ENCODE measurements around the gene SMCP. TPM values are rescaled to one million over a fixed set of nuclear protein-coding genes. Genes with fewer than 3 reads are reported as not detected.
A peak's percentile ranks its signal among the peaks of the same experiment; 100 is the strongest.

SMCP gene
- polyA plus RNA-seq, 2 of the 4 experiments (the other 2 are of a cell fraction), result not detected

DNA sequence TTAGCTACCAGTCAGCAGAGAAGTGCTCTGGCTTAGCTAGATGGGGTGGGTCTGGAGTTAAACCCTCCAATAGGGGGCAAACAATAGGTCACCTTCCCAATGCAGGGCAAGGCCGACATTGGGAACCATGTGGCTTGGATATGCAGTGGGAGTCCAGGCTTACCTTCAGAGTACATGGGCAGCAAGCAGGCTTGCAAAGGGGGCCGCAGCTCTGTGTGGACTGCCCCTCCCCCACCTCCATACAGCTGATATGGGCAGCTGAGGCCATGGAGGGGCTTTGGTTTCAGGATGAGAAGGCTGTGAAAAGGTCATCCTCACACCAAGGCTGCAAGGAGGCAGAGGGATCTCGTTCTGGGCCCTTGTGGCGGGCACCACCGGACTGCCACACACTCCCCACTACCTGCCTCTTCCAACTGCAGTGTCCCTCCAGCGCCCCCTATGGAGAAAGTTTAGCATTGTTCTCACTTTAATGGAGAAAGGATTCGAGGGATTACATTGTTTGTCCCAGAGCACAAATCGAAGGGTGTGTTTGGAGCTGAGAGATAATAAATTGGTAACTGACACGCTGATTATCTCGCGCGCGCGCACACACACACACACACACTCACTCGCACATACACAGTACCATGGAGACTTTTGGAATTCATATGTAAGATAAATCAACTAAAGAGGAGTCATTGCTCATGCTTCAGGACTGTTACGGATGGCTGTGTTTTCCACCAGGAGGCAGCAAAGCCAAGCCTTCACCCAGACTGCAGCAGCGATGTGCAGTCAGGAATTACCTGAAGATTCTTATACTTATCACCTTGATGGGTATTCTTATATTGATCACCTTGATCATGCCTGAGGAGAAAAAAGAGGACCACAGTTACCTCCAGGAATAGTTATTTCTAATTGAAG lies 7.0 kb upstream of the SMCP start:
- Histone ChIP-seq H3K4me3 (no peak overlapping the region), H3K27ac (no peak overlapping the region), H3K9me3 (no peaks in the 10 kb centered on the region), H3K4me2 (no peak overlapping the region), H3K4me1 (no peaks in the 10 kb centered on the region)
- ChIA-PET CTCF (interaction anchor here (0.7 to 5.2 kb wide), 44 partner anchors 8 to 391 kb away, joined by 3 to 66 read pairs (median 3); partner anchors contain the start of genes LCE2D and LCE6A), POLR2A (no interaction called here)
- TF ChIP-seq EHMT2 (IDR thresholded peaks at IDR 0.05; ENCODE audit: low read depth) (no peak), FOSL2 (IDR thresholded peaks at IDR 0.05) (no peak), FOSL2 (CRISPR knock-in tag; IDR thresholded peaks at IDR 0.05) (no peak), RAD21 (conservative IDR thresholded peaks at IDR 0.05 in 1 of 2, IDR thresholded peaks at IDR 0.05 in 1 of 2) (peak; percentile 54 to 59), SMC3 (IDR thresholded peaks at IDR 0.05) (peak; percentile 66; the same call in 2 of the 3 replicates), RCOR1 (IDR thresholded peaks at IDR 0.05; ENCODE audit: low read depth, low read length) (no peak)
- TF ChIP-seq, protein P1, sequence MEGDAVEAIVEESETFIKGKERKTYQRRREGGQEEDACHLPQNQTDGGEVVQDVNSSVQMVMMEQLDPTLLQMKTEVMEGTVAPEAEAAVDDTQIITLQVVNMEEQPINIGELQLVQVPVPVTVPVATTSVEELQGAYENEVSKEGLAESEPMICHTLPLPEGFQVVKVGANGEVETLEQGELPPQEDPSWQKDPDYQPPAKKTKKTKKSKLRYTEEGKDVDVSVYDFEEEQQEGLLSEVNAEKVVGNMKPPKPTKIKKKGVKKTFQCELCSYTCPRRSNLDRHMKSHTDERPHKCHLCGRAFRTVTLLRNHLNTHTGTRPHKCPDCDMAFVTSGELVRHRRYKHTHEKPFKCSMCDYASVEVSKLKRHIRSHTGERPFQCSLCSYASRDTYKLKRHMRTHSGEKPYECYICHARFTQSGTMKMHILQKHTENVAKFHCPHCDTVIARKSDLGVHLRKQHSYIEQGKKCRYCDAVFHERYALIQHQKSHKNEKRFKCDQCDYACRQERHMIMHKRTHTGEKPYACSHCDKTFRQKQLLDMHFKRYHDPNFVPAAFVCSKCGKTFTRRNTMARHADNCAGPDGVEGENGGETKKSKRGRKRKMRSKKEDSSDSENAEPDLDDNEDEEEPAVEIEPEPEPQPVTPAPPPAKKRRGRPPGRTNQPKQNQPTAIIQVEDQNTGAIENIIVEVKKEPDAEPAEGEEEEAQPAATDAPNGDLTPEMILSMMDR (IDR thresholded peaks at IDR 0.05), result peak; percentile 55
- TF ChIP-seq, protein P2, sequence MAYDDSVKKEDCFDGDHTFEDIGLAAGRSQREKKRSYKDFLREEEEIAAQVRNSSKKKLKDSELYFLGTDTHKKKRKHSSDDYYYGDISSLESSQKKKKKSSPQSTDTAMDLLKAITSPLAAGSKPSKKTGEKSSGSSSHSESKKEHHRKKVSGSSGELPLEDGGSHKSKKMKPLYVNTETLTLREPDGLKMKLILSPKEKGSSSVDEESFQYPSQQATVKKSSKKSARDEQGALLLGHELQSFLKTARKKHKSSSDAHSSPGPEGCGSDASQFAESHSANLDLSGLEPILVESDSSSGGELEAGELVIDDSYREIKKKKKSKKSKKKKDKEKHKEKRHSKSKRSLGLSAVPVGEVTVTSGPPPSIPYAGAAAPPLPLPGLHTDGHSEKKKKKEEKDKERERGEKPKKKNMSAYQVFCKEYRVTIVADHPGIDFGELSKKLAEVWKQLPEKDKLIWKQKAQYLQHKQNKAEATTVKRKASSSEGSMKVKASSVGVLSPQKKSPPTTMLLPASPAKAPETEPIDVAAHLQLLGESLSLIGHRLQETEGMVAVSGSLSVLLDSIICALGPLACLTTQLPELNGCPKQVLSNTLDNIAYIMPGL (CRISPR knock-in tag; IDR thresholded peaks at IDR 0.05; ENCODE audit: borderline replicate concordance), result no peak
- ATAC-seq (peak; percentile 72 to 90; a peak in 4 of 6 replicates), DNase-seq (ENCODE audit: low read depth in 1 of 2, low spot score in 1 of 2) (peak; percentile 25 to 45), FAIRE-seq (peak; percentile 36)
- WGBS (ENCODE audit: missing lambda C conversion rate), result 12% methylated on average over 17 of the region's 17 CpGs

DNA sequence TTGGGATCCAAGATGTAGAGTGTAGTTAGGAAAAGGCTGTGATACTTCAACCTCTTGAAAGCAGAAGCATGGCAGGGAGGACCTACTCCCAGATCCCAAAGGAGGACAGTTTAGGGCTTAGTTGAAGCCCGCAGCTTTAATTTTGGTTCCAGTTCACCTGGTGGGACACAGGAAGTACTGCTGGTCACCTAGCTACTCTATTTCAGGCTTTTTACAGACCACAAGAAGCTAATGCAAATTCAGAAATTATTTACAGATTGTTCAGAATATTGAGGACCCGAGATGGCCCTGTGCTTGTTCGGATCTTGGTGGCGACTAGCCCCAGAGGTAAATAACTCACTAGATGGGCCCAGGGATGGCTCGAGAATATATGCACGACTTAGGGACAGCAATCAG lies 6.4 kb upstream of the SMCP start:
- no peaks in the 10 kb centered on the region for H3K4me1 ChIP-seq
- H3K9me3 ChIP-seq, result no peaks in the 10 kb centered on the region
- POLR2A ChIA-PET, result no interaction called here
- CTCF ChIA-PET, result interaction anchor here (0.7 to 5.2 kb wide), 26 partner anchors 9 to 391 kb away, joined by 3 to 66 read pairs (median 4); no protein-coding TSS in a partner anchor
- H3K4me3 ChIP-seq, result no peak overlapping the region
- WGBS (ENCODE audit: missing lambda C conversion rate), result 27% methylated on average over 6 of the region's 6 CpGs
- TF ChIP-seq RAD21 (conservative IDR thresholded peaks at IDR 0.05 in 1 of 2, IDR thresholded peaks at IDR 0.05 in 1 of 2), result 0 out of 5 replicates have a peak, but pooled peaks of 1 of the 2 experiments have one; percentile 2
- TF ChIP-seq, protein P3, sequence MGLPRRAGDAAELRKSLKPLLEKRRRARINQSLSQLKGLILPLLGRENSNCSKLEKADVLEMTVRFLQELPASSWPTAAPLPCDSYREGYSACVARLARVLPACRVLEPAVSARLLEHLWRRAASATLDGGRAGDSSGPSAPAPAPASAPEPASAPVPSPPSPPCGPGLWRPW (IDR thresholded peaks at IDR 0.05), result no peak
- ATAC-seq (no peak; a peak in 2 of 6 replicates), FAIRE-seq (no peak), DNase-seq (ENCODE audit: low read depth in 1 of 2, low spot score in 1 of 2) (no peak)
- no peak overlapping the region for H3K27ac ChIP-seq
- H3K4me2 ChIP-seq, result no peak overlapping the region

DNA sequence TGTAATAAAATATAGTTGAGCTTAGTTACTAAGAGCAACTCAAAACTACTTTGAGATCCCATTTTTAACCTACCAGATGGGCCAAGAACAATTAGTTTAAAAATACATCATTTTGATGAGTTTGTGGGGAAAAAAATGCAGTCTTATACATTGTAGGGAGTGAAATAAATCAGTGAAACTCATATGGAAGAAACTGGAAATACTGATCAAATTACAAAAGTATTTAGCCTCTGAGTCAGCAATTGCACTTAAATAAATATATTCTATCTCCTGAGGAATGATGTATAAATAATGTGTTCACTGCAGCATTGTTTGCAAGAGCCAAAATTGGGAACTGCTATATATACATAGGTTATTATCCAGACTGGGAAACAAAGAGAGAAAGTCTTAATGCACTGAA lies 4.6 kb upstream of the SMCP start:
- Histone ChIP-seq H3K9me3 (no peaks in the 10 kb centered on the region), H3K4me2 (no peak overlapping the region), H3K4me1 (no peaks in the 10 kb centered on the region), H3K4me3 (no peak overlapping the region), H3K27ac (no peak overlapping the region)
- POLR2A ChIA-PET, result no interaction called here
- ATAC-seq, result no peak
- DNase-seq (ENCODE audit: low read depth in 1 of 2, low spot score in 1 of 2), result no peak
- CTCF ChIA-PET, result interaction anchor here (1.5 to 5.2 kb wide), 4 partner anchors 12 to 350 kb away, joined by 4 to 66 read pairs (median 23); no protein-coding TSS in a partner anchor
- FAIRE-seq, result no peak
- TF ChIP-seq POLR2A (IDR thresholded peaks at IDR 0.05; ENCODE audit: low read length) (no peak), MYC (IDR thresholded peaks at IDR 0.05; ENCODE audit: borderline replicate concordance, low read length) (no peak), MAFK (IDR thresholded peaks at IDR 0.05; ENCODE audit: partially characterized antibody) (no peak), ESRRA (IDR thresholded peaks at IDR 0.05; ENCODE audit: borderline replicate concordance, low read length) (no peak), BHLHE40 (IDR thresholded peaks at IDR 0.05; ENCODE audit: low read depth, low read length) (no peak), ZC3H11A (IDR thresholded peaks at IDR 0.05) (no peak), EHMT2 (IDR thresholded peaks at IDR 0.05; ENCODE audit: low read depth) (no peak), PHF8 (IDR thresholded peaks at IDR 0.05; ENCODE audit: borderline replicate concordance, low read depth) (no peak), RAD21 (conservative IDR thresholded peaks at IDR 0.05 in 1 of 2, IDR thresholded peaks at IDR 0.05 in 1 of 2) (no peak)
- TF ChIP-seq, protein P1 (IDR thresholded peaks at IDR 0.05), result no peak
- TF ChIP-seq, protein P2 (CRISPR knock-in tag; IDR thresholded peaks at IDR 0.05; ENCODE audit: borderline replicate concordance), result no peak
- TF ChIP-seq, protein P4, sequence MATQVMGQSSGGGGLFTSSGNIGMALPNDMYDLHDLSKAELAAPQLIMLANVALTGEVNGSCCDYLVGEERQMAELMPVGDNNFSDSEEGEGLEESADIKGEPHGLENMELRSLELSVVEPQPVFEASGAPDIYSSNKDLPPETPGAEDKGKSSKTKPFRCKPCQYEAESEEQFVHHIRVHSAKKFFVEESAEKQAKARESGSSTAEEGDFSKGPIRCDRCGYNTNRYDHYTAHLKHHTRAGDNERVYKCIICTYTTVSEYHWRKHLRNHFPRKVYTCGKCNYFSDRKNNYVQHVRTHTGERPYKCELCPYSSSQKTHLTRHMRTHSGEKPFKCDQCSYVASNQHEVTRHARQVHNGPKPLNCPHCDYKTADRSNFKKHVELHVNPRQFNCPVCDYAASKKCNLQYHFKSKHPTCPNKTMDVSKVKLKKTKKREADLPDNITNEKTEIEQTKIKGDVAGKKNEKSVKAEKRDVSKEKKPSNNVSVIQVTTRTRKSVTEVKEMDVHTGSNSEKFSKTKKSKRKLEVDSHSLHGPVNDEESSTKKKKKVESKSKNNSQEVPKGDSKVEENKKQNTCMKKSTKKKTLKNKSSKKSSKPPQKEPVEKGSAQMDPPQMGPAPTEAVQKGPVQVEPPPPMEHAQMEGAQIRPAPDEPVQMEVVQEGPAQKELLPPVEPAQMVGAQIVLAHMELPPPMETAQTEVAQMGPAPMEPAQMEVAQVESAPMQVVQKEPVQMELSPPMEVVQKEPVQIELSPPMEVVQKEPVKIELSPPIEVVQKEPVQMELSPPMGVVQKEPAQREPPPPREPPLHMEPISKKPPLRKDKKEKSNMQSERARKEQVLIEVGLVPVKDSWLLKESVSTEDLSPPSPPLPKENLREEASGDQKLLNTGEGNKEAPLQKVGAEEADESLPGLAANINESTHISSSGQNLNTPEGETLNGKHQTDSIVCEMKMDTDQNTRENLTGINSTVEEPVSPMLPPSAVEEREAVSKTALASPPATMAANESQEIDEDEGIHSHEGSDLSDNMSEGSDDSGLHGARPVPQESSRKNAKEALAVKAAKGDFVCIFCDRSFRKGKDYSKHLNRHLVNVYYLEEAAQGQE (IDR thresholded peaks at IDR 0.05), result no peak

All from A549 (cell line).